Mucosa of descending colon (tissue), 3 donors: ENCODE data around the gene AEBP1. TPM values are rescaled to one million over a fixed set of nuclear protein-coding genes. Genes with fewer than 3 reads are reported as not detected.

Experiments
- ATAC-seq: fragments of 200-7000 bp; cut with Tn5 transposase; one replicate; pipeline ENCODE4 v1.9.1; 2020; ENCODE audit warnings: mild to moderate bottlenecking, moderate library complexity
- DNase-seq, 3 donors: peaks; one replicate each; pipeline ENCODE4 v3.0.0-alpha.2; 2020
- H3K36me3 ChIP-seq: fragments of 200-600 bp; one replicate; pipeline ENCODE4 v1.8.0; 2021; ENCODE audit warnings: low read depth, mild to moderate bottlenecking
- H3K4me1 ChIP-seq: fragments of 200-600 bp; one replicate; pipeline ENCODE4 v1.8.0; 2021; ENCODE audit warnings: low read depth, mild to moderate bottlenecking
- H3K4me3 ChIP-seq: fragments of 200-600 bp; one replicate; pipeline ENCODE4 v1.8.0; 2021; ENCODE audit warnings: mild to moderate bottlenecking
- H3K9me3 ChIP-seq: fragments of 200-600 bp; one replicate; pipeline ENCODE4 v1.8.0; 2021; ENCODE audit warnings: mild to moderate bottlenecking
- intact Hi-C, 2 donors: fragments of 100-400 bp; cut with DNase I in 1 of 2; cut with micrococcal nuclease in 1 of 2; formaldehyde crosslinking; loops; one replicate each; pipeline versions ENCODE4 v1.11.0 to v1.11.1; 2022; cut with DNase I, micrococcal nuclease
- total RNA-seq, 3 donors: library from RNA; stranded (reverse); fragmentation: NEBNext Ultra II Directional in 2 of 3; extraction: Animal tissue kit (Norgen Biotek cat#: 25700) in 2 of 3; gene quantifications; one replicate each; pipeline versions ENCODE4 v1.2.1 to v1.2.4, GENCODE V29; 2021 to 2023
- TF ChIP-seq, protein P1 (sequence below): fragments of 200-600 bp; IDR thresholded peaks from one replicate; pipeline ENCODE4 v1.8.0; 2022; ENCODE audit warnings: antibody characterized with exemption, mild to moderate bottlenecking
- donor health status: DM: no; HTN: no; CAD: no; lungs with moderate emphysema.
- donor health status: DM: no; HTN: no; CAD: no.
- donor health status: DM: no; HTN: yes; CAD: no.

AEBP1 gene
- total RNA-seq, 3 donors from 2014 or later, result 14.1 to 130 (median 42.2) TPM

DNA sequence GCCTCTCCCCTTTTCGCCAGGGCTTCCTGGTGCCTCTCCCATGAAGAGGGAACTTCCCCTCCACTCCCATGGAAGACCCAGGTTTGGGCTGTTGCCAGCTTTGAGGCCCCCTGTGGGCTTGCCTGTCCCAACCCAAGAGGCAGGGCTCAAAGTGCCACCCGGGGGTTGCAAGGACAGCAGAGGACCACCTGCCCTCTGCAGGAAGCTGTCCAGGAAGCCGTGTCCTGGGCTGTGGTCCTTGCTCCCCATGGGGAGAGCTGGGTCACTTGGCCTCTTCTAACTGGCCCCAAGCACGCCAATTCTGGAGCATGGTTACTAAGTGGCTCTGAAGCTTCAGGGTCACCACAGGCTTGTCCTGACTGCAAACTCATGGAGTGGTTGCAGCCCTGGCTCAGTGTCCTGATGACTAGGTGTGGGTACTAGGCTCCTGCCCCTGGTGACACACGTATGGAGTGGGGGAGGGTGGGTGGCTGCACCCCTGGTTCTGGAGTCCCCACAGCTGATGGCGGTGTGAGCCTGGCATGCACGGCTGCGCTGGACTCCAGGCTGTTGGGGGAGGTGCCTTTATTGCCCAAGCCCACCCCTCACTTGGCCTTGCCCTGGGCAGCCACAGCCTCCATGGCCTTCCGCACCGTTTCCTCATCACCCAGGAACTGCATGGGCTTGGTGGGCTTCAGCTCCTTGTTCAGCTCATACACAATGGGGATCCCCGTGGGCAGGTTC, 41.8 kb upstream of the AEBP1 start:
- no peaks in the 10 kb centered on the region for H3K9me3 ChIP-seq
- TF ChIP-seq, protein P1, sequence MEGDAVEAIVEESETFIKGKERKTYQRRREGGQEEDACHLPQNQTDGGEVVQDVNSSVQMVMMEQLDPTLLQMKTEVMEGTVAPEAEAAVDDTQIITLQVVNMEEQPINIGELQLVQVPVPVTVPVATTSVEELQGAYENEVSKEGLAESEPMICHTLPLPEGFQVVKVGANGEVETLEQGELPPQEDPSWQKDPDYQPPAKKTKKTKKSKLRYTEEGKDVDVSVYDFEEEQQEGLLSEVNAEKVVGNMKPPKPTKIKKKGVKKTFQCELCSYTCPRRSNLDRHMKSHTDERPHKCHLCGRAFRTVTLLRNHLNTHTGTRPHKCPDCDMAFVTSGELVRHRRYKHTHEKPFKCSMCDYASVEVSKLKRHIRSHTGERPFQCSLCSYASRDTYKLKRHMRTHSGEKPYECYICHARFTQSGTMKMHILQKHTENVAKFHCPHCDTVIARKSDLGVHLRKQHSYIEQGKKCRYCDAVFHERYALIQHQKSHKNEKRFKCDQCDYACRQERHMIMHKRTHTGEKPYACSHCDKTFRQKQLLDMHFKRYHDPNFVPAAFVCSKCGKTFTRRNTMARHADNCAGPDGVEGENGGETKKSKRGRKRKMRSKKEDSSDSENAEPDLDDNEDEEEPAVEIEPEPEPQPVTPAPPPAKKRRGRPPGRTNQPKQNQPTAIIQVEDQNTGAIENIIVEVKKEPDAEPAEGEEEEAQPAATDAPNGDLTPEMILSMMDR, result no peak
- intact Hi-C loops, result no loop called here
- H3K4me3 ChIP-seq, result no peak overlapping the region
- H3K36me3 ChIP-seq, result peaks cover 24% of the 10 kb centered on the region
- ATAC-seq, result no peak
- peak in 1 of 3 donors; percentile 56 for DNase-seq
- peaks cover 8% of the 10 kb centered on the region for H3K4me1 ChIP-seq

DNA sequence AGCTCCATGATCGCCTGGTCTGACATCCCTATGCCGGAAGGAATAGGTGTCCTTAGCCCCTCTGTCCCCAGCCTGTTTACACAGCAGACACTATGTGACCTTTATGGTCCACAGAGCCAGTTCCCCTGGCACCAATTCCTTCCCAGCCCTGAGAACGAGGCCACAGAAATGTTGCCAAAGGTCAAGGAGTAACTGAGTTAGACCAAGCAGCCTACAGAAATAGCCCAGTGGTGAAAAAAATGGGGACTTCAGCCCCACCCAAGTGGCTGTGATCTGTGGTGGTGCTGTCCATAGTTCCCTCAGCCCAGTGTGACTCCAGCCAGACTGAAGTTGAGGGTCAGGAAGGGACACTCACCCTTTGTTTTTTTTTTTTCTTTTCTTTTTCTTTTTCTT, 41.2 kb upstream of the AEBP1 start:
- intact Hi-C loops, result no loop called here
- DNase-seq, result no peak
- no peak for ATAC-seq
- no peak overlapping the region for H3K4me3 ChIP-seq
- peaks cover 8% of the 10 kb centered on the region for H3K4me1 ChIP-seq
- no peaks in the 10 kb centered on the region for H3K9me3 ChIP-seq
- TF ChIP-seq, protein P1, result no peak
- H3K36me3 ChIP-seq, result peaks cover 23% of the 10 kb centered on the region

GRCh38 chr7:44063547-44063893, 40.6 kb upstream of the AEBP1 start:
- ATAC-seq, result no peak
- DNase-seq, result no peak
- no peak overlapping the region for H3K4me3 ChIP-seq
- peaks cover 17% of the 10 kb centered on the region for H3K36me3 ChIP-seq
- TF ChIP-seq, protein P1, result no peak
- intact Hi-C loops, result no loop called here
- H3K9me3 ChIP-seq, result no peaks in the 10 kb centered on the region
- peaks cover 8% of the 10 kb centered on the region for H3K4me1 ChIP-seq

DNA sequence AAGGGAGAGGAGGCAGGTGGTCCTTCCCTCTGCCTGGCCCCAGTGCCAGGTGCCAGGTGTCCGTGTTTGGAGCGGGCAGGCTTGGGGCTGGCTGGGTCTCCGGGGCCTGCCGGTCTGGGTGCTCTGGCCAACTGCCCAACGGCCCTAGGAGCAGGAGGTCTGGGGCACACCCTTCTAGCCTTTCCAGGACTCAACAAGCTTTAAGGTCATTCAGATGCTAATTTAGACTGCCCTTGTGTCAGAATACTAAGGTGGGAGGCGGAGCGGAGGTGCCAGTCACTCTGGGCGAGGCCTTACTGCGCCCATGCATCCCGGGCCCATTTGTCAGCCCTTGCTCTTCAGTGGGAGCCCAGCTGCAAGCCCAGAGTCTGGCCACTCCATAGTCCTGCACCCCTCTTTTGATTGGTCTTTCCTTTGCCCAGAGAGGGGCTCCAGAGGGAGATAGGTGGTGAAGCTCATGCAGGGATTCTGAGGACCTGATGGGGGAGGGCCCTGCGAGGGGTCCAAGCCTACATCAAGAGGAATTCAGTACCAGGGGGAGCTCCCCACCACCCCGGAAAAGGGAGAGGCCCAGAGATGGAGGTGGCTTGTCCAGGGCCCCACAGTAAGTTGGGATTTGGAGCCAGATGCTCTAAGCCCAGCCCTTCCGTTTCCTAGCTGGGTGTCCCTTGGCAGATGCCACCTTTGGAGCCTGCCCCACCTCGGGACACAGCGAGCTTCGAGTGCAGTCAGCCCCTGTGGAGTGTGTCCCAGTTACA, 40.1 kb upstream of the AEBP1 start:
- H3K36me3 ChIP-seq, result peaks cover 11% of the 10 kb centered on the region
- DNase-seq (no peak), ATAC-seq (no peak)
- no peak overlapping the region for H3K4me3 ChIP-seq
- TF ChIP-seq, protein P1, result no peak
- no peaks in the 10 kb centered on the region for H3K9me3 ChIP-seq
- intact Hi-C loops, result no loop called here
- H3K4me1 ChIP-seq, result peaks cover 8% of the 10 kb centered on the region

DNA sequence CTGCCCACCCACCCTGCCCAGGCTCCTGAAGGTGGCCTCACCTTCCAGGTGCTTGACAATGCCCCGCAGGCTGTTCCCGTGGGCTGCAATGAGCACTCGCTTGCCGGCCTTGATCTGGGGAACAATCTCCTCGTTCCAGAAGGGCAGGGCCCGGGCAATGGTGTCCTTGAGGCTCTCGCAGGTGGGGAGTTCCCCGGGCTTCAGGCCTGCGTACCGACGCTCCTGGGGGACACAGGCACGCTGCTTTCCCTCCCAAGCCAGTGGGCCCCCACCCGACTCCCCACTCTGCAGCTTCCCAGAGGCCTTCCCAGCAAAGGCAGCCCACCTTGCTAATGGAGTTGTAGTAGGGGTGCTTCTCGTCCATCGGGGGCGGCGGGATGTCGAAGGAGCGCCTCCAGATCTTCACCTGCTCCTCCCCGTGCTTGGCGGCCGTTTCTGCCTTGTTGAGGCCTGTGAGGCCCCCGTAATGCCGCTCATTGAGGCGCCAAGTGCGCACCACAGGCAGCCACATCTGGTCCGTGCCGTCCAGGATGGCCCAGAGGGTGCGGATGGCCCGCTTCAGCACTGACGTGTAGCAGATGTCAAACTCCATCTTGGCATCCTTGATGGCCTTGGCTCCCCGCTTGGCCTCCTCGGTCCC, 39.2 kb upstream of the AEBP1 start:
- ATAC-seq (peak; percentile 33), DNase-seq (no peak)
- intact Hi-C loops, result no loop called here
- peaks cover 8% of the 10 kb centered on the region for H3K4me1 ChIP-seq
- H3K9me3 ChIP-seq, result no peaks in the 10 kb centered on the region
- TF ChIP-seq, protein P1, result no peak
- H3K4me3 ChIP-seq, result no peak overlapping the region
- peaks cover 3% of the 10 kb centered on the region for H3K36me3 ChIP-seq
